Activated CD8-positive, alpha-beta memory T cell treated with anti-CD3 and anti-CD28 coated beads for 24 hours (primary cell): ENCODE results near the gene PRORP.
"Not testable (repeated sequence)": the region's sequence is repeated elsewhere in the genome, so short reads cannot be mapped to it uniquely, and the experiment has no call there.

Experiments used
- DNase-seq: peaks from one replicate; pipeline ENCODE4 v3.0.0-alpha.2; 2020

The PRORP gene

DNA sequence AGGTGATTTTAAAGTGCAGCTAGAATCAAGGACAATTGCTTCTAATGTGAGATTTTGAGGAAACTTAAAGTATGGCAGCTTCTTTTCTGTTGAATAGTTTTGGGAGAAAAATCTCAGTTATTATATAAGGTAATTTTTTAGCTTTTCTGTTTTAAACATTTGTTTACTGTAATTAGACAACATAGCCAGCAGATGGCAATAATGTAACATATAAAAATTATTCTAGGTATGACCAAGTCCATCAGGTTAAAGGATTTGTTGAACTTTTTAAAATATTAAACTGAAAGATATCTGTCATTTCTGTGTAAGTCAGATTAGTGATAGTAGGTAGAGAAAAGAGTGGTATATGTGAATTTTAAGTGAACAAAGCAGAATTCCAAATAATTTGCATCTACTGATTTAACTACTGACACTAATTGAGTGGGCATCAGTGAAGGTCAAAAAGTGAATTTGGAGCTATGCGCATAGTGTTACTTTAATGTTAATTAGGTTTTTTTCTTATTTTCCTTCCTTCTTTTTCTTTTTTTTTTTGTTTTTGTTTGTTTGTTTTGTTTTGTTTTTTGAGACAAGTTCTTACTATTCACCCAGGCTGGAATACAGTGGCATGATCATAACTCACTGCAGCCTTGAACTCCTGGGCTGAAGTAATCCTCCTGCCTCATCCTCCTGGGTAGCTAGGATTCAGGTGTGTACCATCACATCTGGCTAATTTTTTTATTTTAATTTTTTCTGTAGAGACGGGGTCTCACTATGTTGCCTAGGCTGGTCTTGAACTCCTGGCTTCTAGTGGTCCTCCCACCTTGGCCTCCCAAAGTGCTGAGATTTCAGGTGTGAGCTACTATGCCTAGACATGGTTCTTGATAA is 18.6 kb downstream of the PRORP start:
- DNase-seq, result no peak

DNA sequence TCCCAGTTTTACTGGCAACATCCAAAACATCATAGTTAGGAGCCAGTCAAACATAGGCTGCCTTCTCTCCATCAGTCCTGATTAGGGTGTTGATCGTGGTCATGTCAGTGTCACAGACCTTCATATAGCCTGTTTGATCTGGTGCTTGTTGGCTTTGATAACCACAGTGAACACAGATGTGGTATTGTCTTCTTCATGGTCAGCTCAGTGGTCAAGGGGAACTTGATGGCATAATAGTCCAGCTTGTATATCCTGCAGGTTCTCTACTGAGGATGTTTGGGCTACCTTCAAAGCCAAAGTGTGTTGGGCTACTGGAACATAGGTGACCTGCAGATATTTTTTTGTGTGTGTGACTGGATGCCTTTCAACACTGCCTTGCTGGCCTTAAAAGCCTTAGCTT is 21.7 kb downstream of the PRORP start:
- no peak for DNase-seq

DNA sequence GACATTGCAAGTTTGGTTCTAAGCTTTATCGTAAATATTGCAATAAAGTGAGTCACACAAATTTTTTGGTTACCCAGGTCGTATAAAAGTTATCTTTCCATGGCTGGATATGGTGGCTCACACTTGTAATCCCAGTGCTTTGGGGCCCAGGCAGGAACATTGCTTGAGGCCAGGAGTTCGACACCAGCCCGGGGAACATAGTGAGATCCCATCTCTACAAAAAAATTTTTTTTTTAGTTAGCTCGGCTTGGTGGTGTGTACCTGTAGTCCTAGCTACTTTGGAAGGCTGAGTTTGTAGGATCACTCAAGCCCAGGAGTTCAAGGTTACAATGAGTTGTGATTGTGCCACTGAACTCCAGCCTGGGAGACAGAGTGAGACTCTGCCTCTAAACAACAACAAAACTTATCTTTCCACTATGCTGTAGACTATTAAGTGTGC is 24.4 kb downstream of the PRORP start:
- no peak for DNase-seq

DNA sequence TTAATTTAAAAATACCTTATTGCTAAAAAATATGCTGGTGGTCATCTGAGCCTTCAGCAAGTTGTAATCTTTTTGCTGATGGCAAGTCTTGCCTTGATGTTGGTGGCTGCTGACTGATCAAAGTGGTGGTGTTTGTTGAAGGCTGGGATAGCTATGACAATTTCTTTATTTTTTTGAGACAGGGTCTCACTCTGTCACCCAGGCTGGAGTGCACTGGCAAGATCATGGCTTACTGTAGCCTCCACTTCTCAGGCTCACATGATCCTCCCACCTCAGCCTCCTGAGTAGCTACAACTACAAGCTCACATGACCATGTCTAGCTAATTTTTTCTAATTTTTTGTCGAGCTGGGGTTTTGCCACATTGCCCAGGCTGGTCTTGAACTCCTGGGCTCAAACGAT is 24.8 kb downstream of the PRORP start:
- DNase-seq, result no peak

DNA sequence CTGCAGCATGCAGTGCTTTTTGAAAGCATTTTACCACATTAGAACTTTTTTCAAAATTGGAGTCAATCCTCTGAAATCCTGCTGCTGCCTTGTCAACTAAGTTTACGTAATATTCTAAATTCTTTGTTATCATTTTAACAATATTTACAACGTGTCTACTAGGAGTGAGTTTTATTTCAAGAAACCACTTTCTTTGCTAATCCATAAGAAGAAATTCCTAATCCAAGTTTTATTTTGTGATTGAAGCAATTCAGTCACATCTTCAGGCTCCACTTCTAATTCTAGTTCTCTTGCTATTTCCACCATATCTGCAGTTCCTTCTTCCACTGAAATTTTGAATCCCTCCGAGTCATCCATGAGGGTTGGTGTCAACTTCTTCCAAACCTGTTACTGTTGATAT is 25.4 kb downstream of the PRORP start:
- DNase-seq, result no peak

DNA sequence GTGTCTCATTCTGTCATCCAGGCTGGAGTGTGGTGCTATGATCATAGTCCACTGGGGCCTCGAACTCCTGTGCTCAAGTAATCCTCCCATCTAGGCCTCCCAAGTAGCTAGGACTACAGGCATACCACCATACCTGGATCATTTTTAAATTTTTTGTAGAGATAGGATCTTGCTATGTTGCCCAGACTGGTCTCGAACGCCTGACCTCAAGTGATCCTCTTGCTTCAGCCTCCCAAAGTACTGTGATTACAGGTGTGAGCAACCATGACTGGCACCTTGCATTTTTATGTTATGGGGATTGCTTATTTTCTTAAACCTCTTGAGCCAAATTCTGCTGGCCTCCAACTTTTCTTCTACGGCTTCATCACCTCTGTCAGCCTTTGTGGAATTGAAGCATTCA is 26.9 kb downstream of the PRORP start:
- no peak for DNase-seq

DNA sequence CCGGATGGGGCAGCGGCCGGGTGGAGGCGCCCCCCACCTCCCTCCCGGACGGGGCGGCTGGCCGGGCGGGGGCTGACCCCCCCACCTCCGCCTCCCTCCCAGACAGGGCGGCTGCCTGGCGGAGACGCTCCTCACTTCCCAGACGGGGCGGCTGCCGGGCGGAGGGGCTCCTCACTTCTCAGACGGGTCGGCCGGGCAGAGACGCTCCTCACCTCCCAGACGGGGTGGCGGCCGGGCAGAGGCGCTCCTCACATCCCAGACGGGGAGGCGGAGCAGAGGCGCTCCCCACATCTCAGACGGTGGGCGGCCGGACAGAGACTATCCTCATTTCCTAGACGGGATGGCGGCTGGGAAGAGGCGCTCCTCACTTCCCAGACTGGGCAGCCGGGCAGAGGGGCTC is 30.2 kb downstream of the PRORP start:
- not testable (repeated sequence) for DNase-seq

DNA sequence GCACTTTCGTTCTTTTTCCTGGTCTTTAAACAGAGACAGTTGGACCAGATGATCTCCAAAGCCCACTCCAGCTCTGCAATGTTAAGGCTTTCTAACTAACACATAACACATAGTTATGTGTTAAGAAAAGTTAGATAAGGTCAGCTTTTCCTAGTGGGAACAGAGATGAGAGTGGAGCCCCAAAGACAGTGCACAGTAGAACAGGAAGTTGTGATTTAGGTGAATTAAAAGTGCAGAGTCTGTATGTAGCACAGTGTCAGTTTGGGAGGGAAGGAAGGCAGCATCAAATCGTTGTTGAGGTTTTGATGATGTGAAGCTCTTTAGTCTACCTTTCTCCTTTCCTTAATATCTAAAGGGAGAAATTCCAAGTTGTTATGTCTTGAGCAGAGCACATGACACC is 31.7 kb downstream of the PRORP start:
- no peak for DNase-seq

DNA sequence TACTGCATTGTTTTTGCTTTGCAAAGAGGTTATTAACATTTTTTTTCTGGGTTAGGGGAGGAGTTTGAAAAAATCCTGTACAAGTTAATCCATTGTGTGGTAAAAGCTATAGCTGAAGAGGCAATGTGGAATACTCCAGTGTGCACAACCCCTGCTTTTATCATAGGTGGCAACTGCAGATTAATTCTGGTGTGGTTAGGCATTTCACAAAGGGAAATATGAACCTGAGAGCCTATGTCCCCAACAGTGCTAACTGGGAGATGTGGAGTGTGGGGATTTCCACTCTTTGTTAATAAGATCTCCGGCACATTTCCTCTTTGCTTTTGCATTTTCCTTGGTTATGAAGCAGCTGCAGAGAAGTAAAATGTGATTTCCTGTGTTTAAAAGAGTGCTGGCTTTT is 33.6 kb downstream of the PRORP start:
- DNase-seq, result no peak

DNA sequence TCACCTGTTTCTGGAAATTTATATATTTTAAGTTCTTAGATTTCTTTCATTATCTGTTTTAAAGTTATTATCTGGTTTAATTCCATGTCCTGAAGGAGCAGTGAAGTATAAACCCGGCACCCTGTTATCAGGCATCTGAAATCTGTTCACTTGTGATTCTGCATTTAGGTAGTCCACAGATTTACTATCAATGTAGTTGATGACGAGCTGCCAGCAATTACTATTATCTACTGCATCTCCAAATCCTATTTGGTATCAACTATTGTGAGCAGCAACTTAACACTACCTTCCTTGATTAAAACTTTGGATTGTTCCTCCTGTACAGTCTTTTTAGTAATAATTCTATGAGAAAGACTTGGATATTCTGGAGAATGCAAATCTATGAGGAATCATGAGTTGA is 36.1 kb downstream of the PRORP start:
- no peak for DNase-seq

DNA sequence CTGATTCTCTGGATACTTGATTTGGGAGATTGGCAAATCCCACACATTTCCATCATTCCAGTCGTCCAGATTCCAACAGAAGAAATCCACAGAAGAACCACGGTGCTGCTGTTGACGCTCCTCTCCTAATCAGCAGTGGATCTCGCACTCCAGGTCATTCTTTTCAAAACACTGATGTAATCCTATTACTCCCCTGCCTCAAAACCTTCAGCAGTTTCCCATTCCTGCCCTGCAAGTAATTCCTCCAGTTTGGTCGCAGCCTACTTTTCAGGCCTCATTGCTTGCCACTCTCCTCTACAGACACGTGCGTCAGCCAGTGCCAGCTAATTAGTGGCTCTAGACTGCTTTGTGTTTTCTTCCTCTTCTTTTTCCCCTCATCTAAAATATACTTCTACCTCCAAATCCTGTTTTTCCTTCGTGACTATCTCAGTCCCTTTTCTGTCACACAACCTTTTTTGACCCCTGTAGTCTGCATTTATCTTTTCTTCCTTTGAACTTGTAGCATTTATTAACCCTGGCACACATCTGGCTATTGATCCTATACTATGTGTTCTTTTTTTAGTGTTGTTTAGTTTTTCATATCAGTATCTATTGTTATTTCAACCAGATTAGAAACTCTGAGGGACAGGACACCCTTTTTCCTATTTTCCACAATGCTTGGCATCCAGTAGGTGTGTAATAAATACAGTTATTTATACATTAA is 36.8 kb downstream of the PRORP start:
- DNase-seq, result no peak

DNA sequence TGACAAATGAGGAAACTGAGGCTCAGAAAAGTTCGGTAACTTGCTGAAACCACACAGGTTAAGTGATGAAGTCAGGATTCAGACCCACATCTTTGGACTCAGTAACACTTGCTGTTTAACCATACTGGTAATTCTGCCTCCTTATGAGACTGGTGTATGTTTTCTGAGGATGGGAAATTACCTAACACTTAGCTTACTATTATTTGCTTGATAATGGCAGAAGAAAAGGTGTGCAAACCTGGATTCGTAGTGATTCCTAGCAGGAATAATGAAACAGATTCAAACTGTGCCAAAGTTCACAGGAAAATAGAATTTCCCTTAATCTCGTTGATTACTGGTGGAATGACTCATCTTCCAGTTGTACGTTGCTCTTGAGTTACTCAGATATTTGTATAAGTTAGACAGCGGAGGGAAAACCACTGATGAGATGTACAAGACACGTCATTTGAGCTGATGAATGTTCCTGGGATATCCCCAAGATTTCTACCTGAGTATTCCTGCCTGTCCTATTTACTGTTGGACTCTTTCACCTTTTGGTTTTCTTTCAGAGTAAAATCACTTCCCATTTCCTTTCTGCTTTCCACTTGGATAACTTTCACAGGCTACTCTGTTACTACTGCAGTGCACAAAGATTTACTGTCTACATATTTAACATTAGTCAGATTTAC is 37.5 kb downstream of the PRORP start:
- DNase-seq, result no peak

DNA sequence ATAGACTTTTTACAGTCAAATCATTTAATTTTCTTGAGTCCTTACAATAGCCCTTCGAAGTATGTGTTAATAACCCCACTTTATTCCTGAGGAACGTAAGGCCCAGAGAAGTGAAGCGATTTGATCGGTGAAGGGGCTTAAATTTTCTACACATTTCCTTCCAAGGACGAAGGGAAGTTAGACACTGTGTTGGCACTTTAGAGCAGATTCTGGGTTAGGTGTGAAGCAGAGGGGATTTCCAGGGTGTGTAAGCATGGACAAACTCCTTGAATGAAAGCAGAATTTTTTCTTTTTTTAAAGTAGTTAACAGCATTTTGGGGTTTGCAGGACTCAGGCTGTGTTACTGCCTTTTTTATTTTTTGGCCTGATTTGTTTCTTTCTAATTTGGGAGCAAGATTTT is 38.9 kb downstream of the PRORP start:
- DNase-seq, result no peak

DNA sequence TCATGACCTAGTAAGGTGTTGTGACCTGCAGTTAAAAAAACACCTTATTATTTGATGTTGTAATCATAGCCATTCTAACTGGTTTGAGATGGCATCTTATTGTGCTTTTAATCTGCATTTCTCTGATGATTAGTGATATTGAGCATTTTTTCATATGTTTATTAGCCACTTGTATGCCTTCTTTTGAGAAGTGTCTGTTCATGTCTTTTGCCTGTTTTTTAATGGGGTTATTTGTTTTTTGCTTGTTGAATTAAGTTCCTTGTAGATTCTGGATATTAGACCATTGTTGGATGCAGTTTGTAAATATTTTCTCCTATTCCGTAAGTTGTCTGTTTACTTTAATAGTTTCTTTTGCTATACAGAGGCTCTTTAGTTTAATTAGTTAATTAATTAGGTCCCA is 41.0 kb downstream of the PRORP start:
- no peak for DNase-seq

DNA sequence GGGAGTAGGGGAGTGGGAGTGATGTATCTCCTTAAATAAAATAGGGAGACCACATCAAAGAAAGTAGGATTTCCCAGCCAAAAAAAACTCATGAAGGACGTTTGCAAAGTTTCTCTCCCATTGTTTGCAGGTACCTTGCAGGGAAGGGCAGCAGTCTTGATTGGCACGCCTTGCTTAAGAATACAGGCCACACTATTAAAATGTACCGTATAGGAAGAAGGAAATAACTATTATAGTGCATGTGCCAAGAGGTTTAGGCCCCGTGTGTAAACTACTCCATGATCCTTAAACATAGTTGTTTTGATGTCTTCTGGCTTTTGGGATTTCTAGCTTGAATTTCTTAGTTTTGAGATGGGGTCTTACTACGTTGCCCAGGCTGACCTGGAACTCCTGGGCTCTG is 42.5 kb downstream of the PRORP start:
- no peak for DNase-seq

DNA sequence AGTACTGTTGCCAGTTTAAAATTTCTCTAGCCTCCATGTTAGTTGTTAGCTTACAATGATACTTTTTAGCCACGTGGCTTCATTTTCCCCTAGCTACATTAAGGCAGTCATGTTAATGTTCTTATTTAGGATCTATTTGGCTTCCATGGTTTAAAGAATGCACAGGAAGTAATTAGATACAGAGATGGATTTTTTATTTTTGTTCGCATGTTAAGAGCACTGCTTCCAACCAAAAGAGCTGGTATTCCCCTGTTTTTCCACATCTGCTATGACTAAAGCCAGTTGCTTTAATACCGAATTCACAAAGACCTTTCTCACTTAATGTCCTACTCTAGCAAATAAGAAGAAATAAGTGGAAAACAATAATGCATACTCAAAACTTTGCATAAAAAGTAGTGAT is 45.1 kb downstream of the PRORP start:
- DNase-seq, result no peak
